ENCODE results near the gene LKAAEAR1. TPM values are rescaled to one million over a fixed set of nuclear protein-coding genes. Genes with fewer than 3 reads are reported as not detected.

Gene LKAAEAR1
- total RNA-seq, 1 donor from 2014 or later, result not detected

DNA sequence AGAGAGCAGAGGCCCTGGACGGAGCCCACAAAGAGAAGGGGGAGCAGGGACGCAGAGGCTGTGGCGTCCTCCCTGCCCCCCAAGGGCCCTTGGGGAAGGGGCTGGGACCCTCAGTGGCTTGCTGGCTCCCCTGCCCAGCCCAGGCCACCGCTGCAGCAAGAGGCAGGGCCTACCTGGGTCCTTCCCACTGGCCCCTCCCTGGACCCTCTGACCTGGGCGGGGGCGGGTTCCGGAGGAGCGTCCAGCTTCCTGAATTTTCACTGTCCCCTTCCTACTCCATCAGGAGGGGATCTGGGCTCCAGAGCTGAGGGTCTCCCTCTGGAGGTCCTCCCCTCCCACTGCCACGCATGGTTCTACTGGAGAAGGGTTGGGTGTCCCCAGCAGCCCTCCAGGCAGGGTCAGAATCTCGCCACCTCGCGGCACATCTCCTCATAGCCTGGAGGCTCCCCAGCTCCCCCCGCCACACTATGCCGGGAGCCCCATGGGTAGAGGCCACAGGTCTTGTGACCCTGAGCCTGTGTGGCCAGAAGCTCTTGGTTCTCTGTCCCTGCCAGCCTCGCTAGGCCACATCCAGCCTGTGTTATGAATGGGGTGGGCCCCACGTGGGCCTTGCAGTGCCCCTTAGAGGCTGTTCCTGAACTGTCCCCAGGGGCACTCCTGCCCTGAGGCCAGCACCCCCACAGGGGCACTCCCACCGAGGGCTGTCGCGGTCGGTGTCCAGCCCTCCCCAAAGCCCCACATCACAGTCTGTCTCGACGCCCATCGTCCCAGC lies 33.8 kb downstream of the LKAAEAR1 start:
- H3K9me3 Mint-ChIP-seq (ENCODE audit: unreplicated experiment), result no peaks in the 10 kb centered on the region
- no peak for DNase-seq (ENCODE audit: low spot score)
- TF ChIP-seq, protein P1, sequence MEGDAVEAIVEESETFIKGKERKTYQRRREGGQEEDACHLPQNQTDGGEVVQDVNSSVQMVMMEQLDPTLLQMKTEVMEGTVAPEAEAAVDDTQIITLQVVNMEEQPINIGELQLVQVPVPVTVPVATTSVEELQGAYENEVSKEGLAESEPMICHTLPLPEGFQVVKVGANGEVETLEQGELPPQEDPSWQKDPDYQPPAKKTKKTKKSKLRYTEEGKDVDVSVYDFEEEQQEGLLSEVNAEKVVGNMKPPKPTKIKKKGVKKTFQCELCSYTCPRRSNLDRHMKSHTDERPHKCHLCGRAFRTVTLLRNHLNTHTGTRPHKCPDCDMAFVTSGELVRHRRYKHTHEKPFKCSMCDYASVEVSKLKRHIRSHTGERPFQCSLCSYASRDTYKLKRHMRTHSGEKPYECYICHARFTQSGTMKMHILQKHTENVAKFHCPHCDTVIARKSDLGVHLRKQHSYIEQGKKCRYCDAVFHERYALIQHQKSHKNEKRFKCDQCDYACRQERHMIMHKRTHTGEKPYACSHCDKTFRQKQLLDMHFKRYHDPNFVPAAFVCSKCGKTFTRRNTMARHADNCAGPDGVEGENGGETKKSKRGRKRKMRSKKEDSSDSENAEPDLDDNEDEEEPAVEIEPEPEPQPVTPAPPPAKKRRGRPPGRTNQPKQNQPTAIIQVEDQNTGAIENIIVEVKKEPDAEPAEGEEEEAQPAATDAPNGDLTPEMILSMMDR (IDR thresholded peaks at IDR 0.05; ENCODE audit: unreplicated experiment), result no peak
- peaks cover 21% of the 10 kb centered on the region for H3K36me3 Mint-ChIP-seq (ENCODE audit: low read depth, unreplicated experiment)
- no peak overlapping the region for H3K27ac Mint-ChIP-seq (ENCODE audit: unreplicated experiment)
- peaks cover 17% of the 10 kb centered on the region for H3K27me3 Mint-ChIP-seq (ENCODE audit: unreplicated experiment)
- H3K4me3 Mint-ChIP-seq (ENCODE audit: unreplicated experiment), result no peak overlapping the region
- peaks cover 51% of the 10 kb centered on the region for H3K4me1 Mint-ChIP-seq (ENCODE audit: unreplicated experiment)

DNA sequence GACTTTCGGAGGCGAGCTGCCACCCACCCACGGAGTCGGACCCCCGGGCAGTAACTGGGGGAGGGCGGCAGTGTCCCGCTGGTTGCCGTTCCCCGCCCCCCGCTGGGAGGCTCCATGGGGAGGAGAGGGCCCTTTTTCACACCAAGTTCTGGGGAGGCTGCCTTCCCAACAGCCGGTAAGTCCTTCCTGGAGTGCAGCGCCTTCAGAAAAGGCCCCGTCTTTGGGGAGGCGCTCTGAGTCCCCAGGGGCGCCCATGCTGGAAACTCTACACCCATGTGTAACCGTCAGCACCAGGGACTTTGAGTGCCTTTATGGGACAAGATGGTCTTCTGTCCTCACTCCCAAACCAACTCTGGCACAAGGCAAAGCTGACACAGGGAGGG lies 34.3 kb downstream of the LKAAEAR1 start:
- Mint-ChIP-seq H3K27ac (ENCODE audit: unreplicated experiment) (no peak overlapping the region), H3K27me3 (ENCODE audit: unreplicated experiment) (peaks cover 12% of the 10 kb centered on the region), H3K4me3 (ENCODE audit: unreplicated experiment) (peak overlapping the region; percentile 65), H3K36me3 (ENCODE audit: low read depth, unreplicated experiment) (peaks cover 21% of the 10 kb centered on the region), H3K9me3 (ENCODE audit: unreplicated experiment) (no peaks in the 10 kb centered on the region), H3K4me1 (ENCODE audit: unreplicated experiment) (peaks cover 50% of the 10 kb centered on the region)
- TF ChIP-seq, protein P1 (IDR thresholded peaks at IDR 0.05; ENCODE audit: unreplicated experiment), result no peak
- DNase-seq (ENCODE audit: low spot score), result no peak

DNA sequence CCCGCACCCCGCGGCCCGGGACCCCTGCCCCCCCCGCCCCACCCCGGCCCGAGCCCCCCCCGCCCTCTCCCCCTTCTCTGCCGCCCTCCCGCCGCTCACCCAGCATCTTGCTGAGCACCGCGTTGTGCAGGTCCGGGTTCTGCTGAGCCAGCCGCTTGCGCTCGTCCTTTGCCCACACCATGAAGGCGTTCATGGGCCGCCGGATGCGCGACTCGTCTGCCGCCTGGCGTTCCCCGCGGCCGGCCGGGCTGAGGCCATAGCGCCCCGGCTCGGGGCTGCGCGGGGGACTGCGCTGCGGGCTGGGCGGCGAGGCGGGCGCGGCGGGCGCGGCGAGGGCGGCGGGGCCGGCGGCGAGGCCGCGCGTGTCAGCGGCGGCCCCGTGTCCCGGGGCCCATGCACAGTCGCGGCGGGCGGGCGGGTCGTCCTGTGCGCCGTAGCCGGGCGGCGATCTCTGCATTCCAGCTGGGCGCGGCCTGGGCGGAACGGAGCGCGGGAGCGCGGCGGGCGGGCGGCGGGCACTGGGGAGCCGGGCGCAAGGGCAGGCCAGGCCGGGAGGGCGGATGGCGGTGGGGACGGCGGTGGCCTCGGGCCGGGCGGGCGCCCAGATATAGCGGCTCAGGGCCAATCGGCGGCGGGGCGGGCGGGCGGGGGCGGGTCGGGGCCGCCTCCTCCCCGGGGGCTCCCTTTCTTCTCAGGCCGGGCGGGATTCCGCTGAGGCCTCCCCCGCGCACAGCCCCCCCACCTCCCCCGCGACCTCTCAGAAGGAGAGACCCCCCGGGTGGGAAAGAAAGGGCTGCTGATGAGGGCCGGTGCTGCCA lies 34.9 kb downstream of the LKAAEAR1 start, which contains the start of gene SOX18:
TSS of gene SOX18 (minus strand) at position 580 of the 818 bp plus-strand sequence. CDS start at position 457, 123 bp downstream.
- peaks cover 12% of the 10 kb centered on the region for H3K27me3 Mint-ChIP-seq (ENCODE audit: unreplicated experiment)
- H3K27ac Mint-ChIP-seq (ENCODE audit: unreplicated experiment), result no peak within 1 kb of the TSS
- no peaks in the 10 kb centered on the region for H3K9me3 Mint-ChIP-seq (ENCODE audit: unreplicated experiment)
- H3K36me3 Mint-ChIP-seq (ENCODE audit: low read depth, unreplicated experiment), result peaks cover 21% of the 10 kb centered on the region
- TF ChIP-seq, protein P1 (IDR thresholded peaks at IDR 0.05; ENCODE audit: unreplicated experiment), result no peak
- H3K4me3 Mint-ChIP-seq (ENCODE audit: unreplicated experiment), result peak within 1 kb of the TSS; percentile 90
- peak; percentile 73 for DNase-seq (ENCODE audit: low spot score)
- peaks cover 52% of the 10 kb centered on the region for H3K4me1 Mint-ChIP-seq (ENCODE audit: unreplicated experiment)

DNA sequence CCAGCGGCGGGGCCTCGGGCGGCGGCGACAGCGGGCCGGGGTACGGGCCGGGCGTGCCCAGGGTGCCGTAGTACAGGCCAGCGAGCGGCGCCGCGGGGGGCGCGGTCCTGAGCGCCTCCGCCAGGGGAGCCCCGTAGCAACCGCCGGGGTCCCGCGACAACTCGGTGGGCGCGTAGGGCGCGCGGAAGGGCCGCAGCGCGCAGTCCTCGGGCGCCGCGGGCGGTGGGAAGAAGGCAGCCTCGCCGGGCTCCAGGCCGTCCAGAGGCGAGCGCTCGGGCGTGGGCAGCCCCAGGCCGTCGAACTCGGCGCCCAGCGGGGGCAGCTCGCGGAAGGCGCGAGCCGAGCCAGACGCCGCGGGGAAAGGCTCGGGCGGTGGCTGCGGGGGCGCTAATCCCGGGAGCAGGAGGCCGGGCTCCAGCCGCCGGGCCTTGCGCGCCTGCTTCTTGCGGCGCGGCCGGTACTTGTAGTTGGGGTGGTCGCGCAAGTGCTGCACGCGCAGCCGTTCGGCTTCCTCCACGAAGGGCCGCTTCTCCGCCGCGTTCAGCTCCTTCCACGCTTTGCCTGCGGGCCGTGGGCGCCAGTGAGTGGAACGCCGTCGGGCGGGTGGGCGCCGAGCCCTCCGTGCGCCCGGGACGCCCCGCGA lies 35.7 kb downstream of the LKAAEAR1 start:
- Mint-ChIP-seq H3K4me3 (ENCODE audit: unreplicated experiment) (no peak overlapping the region), H3K36me3 (ENCODE audit: low read depth, unreplicated experiment) (peaks cover 21% of the 10 kb centered on the region), H3K4me1 (ENCODE audit: unreplicated experiment) (peaks cover 53% of the 10 kb centered on the region), H3K9me3 (ENCODE audit: unreplicated experiment) (no peaks in the 10 kb centered on the region), H3K27me3 (ENCODE audit: unreplicated experiment) (peaks cover 16% of the 10 kb centered on the region), H3K27ac (ENCODE audit: unreplicated experiment) (no peak overlapping the region)
- TF ChIP-seq, protein P1 (IDR thresholded peaks at IDR 0.05; ENCODE audit: unreplicated experiment), result no peak
- DNase-seq (ENCODE audit: low spot score), result no peak
